Esophagus muscularis mucosa (tissue), 3 donors: ENCODE data around the gene GPR151.
"Not testable (repeated sequence)": the region's sequence is repeated elsewhere in the genome, so short reads cannot be mapped to it uniquely, and the experiment has no call there.

Experiments used
- CTCF ChIP-seq, 3 experiments: fragments of 200-600 bp in 2 of 3; fragments of 450-650 bp in 1 of 3; sonication (generic) in 2 of 3; IDR thresholded peaks; one replicate each; pipeline ENCODE4 v1.5.1; 2017 to 2019; ENCODE audit warnings: antibody characterized with exemption in 3 of 3, mild to moderate bottlenecking in 2 of 3, moderate library complexity in 1 of 3
- POLR2A ChIP-seq: fragments of 450-650 bp; IDR thresholded peaks from one replicate; pipeline ENCODE4 v1.6.1; 2017; ENCODE audit warnings: antibody characterized with exemption, moderate library complexity, mild to moderate bottlenecking, low read depth
- POLR2AphosphoS5 ChIP-seq, 2 donors: sonication (generic); formaldehyde crosslinking; IDR thresholded peaks; one replicate each; pipeline ENCODE4 v1.6.1; 2017; ENCODE audit warnings: antibody characterized with exemption in 2 of 2

- TF ChIP-seq POLR2A; CTCF (IDR thresholded peaks at IDR 0.05); POLR2AphosphoS5 (IDR thresholded peaks at IDR 0.05): not testable (repeated sequence)
These were observed 40.9 kb upstream of the GPR151 start for GRCh38 chr5:146556884-146557283.
